HG03521 (cell line): ENCODE results near the gene RAB17.
"Not testable (repeated sequence)": the region's sequence is repeated elsewhere in the genome, so short reads cannot be mapped to it uniquely, and the experiment has no call there.

Source experiments
- ATAC-seq: cut with Tn5 transposase; IDR thresholded peaks from one replicate; pipeline ENCODE4 v1.9.1; 2021; ENCODE audit warnings: mild to moderate bottlenecking, moderate library complexity; ENCODE audit not compliant: unreplicated experiment

RAB17 gene

DNA sequence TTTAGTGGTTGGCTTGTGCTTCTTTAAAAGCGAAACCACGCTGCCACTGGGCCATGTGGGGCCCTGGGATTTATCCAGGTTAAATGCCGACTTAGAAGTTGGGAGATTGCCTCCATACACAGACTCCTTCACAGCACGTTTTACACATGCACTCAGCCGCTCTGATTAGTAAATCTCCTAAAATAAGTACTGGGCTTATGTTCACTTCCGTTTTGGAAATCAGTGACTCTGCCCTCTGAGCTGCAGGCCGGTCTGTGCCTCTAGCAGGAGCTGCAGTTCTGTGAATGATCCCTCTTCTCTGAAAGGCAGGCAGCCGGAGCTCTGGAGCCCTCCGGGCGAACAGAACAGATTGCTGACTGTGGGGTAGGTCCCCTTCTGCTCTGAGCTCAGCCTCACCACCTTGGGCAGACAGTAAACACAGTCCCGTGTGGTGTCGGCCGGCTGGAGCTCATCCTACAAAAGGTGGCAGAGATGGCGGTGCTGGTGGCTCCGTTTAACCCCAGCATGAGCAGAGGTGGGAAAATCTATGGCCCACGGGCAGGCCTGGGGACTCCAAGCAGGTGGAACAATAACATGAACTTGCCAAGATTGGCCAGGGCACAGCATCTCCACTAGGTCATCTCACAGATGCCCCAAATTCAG lies 9.8 kb upstream of the RAB17 start:
- no peak for ATAC-seq

DNA sequence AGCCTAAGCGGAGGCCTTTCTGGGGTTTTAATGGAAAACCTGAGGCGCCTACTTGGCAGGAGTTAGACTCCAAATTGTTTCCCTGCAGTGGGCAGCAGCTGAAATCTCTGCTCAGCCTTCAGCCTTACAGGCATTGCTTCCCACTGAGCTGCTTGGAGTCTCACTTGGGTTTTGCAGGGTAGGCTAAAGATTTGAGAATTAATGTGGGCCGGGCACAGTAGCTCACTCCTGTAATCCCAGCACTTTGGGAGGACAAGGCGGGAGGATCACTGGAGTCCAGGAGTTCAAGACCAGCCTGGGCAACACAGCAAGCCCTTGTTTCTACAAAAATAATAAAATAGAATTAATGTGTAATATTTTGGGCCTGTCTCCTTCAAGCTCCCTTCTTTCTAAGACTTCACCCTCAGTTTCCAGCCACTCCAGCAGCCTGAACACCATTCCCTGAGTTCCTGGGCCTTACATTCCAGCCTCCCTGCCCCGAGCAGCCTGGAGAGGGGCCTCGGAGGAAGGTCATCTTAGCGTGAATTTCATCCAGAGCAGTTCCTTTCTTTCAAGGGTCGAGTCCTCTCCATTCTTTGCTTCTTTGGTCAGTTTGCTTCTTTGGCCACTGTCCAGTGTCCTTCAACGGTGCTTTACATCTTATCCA lies 9.1 kb upstream of the RAB17 start:
- no peak for ATAC-seq

DNA sequence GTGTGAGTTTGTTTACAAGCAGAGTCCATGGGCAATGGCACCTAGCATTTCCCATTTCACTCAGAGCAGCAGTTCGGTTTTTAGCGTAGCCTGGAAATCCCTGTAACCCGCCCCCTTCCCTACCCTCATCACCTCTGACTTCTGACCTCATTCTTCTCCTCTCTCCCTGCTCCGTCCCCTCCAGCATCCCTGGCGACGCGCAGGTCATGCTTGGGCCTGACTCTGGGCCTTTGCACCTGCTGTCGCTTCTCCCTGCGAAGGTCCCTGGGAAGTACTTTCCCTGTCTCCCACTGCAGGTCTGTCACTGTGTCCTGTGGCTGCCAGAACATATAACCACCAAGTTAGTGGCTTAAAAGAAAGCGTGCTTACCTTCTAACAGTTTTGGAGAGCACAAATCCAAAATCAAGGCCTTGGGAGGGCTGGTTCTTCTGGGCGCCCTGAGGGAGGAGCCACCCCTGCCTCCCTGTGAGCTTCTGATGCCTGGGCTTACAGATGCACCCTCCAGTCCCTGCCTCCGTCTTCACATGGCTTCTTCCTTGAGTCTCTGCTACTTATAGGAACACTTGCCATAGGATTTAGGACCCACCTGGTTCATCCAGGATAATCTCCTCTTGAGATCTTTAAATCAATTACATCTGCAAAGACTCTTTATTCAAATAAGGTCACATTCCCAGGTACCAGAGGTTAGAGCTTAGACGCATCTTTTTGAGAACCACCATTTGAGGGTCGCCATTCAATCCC lies 8.1 kb upstream of the RAB17 start:
- ATAC-seq, result no peak

DNA sequence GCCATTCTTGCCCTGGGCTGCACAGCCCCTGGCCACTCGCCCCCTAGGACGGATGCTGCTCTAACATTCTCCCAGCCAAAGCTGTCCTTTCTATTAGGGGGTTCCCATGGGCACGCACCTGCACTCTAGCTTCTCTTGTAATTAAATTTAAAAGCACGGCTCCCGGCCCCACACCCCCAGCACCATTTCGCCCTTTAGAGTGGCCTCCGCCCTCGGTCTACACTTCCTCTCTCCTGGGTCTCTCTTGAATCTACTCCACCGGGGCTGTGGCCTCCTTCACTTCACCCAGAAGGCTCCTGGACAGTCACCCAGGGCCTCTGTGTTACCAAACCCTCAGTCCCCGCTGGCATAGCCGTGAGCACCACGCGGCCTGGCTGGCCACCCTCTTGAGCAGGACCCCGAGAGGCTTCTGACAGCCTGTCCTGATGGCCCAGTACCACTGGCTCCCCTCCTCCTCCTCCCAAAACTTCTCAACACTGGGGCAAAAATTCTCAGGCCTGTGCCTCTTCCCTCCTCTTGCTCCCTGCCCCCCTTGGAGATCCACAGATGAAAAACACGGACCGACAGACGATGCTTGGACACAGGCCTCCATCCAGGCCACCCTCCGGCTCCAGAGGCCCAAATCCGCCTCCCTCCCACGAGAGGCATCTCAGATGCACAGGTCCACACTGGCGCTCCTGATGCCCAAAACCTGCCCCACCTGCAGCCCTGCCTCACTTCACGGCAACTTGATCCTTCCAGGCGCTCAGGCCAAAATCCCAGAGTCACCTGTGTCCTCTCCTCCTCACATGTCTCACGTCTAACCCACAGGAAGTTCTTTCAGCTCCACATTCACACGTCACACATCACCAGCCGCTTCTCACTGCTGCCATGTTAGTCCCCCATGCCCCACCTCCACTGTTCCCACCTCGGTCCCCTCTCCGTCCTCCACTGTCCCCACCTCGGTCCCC lies 6.9 kb upstream of the RAB17 start:
- ATAC-seq, result no peak

DNA sequence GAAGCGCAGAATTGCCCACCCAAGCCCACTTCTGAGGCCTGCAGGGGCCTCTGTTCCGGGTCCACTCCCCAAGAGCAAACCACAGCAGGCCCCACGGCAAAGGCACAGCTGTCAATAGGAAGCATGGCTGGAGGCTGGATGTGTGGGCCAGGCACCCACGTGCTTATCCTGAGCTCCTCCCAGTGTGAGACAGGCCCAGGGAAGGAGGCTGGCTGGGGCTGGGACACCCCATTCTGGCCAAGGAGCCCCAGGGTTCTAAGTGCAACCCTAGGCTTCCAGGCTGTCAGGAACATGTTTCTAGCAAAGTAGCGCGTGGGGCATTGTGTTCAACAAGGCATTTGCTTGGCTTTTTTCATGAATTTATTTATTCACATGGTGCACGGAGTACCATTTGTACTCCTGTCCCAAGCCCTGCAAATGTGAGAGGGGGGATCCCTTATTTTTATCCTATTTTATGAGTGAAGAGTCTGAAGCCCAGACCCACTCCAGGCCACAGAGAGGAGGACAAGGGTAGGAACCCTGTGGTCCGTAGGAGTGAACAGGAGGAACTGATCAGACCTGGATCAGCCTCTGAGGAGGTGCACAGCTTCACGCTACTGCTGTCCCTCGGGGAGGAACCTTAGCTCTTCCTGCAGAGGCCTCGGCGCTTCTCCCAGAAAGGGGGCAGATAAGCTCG lies 6.1 kb upstream of the RAB17 start:
- no peak for ATAC-seq

DNA sequence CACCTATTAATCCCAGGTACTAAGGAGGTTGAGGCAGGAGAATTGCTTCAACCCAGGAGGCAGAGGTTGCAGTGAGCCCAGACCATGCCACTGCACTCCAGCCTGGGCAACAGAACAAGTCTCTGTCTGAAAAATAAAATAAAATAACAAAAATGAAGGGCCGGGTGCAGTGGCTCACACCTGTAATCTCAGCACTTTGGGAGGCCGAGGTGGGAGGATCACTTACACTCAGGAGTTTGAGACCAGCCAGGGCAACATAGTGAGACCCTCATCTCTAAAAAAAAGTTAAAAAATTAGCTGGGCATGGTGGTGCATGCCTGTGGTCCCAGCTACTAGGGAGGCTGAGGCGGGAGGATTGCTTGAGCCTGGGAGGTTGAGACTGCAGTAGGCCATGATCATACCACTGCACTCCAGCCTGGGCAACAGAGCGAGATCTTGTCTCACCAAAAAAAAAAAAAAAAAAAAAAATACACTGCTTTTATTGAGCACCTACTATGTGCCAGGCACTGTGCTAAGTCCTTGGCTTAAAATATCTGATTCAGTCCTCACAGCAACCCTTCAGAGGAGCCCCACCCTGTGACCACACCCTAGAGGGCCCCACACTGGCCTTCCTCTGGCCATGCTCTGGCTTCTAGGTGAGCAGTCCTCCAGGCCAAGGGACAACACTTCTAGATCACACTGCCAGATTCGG lies 5.4 kb upstream of the RAB17 start:
- not testable (repeated sequence) for ATAC-seq

DNA sequence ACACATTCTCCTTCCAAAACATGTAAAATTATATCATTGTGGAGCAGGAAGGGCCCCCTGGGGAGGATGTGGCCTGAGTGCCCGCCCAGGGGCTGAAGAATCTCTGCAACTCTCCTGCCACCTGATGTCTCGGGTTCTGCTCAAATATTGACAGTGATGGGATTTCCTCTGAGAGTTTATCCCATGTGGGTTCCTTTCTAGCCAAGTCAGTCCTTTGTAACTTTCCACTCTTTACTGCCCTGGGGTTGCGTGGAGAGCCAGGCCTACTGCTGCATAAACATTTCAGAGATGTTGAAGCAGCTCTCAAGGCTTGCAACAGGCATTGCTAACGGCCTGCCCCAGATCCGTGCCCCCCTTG lies 4.0 kb upstream of the RAB17 start:
- ATAC-seq, result no peak

DNA sequence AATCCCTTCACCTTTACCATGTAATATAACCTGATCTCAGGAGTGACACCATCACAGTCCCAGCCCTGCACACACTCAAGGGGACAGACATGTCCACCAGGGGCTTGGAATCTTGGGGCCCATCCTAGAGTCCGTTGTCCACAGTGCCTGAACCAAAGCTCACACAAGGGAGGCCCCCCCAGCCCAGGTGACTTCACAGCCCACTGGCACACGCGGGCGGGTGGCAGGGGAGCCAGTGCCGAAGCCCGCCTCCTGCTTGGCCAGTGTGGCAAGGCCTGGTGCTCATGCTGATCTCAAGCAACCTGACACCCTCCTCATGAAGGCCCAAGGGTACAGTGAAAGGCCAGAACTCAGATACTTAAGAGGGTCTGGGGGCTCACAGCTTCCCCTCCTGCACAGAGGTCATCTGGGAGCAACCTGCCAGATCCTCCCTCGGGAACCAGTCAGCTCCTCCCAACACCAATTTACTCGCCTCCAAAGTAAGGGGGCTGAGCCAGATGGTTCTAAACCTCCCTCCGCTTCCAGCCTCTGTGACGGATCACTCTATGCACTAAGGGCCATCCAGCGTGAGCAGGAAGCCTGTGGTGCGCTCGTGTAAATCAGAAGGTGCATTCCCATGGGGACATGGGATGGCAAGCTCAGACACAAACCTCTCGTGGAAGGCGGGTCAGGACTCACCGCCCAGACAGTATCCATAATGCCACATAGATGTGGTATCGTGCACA lies 3.2 kb upstream of the RAB17 start:
- ATAC-seq, result no peak

DNA sequence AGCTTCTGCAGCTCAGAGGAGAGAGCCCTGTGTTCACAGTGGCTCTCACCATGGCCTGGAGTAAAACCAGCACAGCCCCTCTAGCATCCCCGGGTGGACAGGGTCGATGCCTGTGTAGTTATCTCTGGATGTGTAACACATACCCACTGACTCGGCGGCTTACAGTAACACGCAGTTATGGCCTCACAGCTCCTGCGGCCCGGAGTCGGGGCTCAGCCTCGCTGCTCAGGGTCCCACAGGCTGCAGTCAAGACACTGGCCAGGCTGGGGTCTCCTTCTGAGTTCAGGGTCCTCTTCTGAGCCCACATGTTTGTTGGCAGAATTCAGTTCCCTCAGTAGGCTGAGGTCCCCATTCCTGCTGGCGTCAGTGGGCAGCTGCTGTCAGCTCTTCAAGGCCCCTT lies 2.5 kb upstream of the RAB17 start:
- ATAC-seq, result no peak

DNA sequence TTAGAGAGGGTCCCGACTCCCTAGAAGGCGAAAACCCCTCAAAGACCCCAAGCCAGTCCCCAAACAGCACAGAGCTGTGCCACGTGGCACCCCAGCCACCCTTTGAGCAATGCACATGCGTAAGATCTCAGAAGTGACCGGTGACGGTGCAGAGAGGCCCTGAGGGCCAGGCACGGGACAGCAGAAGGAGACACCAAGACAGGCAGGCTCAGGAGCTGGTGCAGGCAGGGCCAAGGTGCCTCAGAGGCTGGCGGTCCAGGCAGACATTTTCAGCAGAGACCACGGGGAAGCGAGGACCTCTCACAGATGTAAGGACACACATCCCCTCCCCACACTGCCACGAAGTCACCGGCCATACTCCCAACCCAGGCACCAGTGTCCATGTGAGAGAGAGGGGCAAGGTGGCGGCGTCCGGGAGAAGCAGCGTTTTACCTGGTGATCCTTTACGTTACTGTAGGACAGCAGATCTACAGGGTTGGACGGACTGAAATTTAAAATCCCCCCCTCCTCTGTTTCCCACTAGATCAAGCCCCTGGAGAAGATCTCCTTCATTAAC lies 2.0 kb upstream of the RAB17 start:
- no peak for ATAC-seq

DNA sequence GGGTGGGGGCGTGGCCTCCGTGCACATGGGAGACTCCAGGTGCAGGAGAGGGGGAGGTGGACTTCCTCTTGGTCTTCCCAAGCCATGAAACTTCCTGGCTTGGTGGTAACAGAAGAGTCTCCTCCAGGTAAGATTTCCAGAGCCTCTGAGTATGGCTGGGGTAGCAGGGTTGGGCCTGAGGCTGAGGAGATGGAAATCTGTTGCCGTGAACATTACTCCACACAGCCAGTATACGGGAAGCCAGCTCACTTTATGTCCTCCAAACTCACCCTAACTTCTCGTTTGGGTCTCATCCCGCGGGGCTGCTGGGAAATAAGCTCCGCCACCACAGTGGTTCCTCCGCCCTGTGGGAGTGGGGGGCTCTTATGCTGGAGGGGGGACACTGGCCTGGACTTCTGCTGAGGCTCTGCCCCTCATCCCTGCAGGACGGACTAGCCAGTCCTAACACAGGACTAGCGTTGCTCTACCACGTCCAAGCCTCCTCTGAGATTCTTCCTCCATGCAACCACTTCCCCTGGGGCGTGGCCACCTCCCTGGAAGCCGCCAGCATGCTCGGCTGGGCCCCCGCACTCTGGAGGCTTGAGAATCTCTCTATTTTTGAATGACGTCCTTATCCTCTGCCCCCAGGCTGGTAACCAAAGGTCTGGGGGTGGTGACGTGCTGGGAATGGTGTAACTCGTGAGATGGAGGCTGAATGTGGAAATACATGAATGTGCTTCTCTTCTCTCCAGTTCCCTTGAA lies 777 bp upstream of the RAB17 start:
- ATAC-seq, result no peak

DNA sequence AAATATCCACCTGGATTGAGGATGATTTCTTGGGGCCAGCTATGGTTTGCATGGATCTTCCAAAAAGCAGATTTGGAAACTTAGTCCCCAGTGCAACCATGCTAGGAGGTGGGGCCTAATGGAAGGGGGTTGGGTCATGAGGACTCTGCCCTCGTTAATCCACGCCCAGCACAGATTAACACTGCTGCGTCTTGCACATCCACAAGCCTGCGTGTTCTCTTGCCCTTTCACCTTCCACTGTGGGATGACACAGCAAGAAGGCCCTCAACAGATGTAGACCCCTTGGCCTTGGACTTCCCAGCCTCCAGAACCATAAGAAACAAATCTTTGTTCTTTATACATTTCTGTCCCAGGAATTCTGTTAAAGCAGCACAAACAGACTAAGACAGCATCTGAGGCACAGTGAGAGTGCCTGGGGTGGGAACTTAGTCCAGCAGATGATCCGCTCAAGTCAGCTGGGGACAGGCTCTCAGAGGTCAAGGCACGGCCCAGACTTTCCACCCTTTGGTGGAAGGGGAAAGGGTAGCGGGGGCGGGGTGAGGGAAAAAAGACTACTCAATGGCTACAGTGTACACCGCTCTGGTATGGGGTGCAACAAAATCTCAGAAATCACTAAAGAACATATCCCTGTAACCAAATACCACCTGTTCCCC lies 2.4 kb downstream of the RAB17 start:
- ATAC-seq, result no peak

DNA sequence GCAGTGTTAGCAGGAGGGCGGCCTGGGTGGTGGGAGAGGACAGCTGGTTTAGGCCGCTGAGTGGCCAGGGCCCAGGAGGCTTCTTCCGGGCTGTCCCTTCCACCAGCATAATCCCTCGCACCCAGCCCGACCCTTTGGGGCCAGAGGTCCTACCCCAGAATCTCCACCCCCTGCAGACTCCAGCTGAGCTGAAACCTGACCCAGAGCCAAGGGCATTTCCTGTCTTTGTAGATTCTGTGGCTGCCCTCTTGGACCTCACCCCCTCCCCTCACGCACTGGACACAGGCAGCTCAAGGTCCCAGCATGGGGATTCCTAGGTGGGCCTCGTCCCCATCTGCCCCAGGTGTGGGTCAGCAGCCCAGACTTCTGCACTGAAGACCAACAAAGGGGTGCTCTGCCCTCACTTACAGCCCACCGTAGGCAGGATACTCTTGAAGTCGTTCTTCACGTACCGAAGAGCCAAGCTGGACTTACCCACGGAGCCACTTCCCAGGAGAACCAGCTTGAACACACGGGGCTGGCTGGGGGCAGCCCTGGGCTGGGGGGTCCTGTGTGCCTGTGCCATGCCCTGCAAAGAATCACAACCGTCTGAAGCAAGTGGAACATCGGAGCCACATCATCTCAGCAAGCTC lies 4.8 kb downstream of the RAB17 start:
- ATAC-seq, result no peak

DNA sequence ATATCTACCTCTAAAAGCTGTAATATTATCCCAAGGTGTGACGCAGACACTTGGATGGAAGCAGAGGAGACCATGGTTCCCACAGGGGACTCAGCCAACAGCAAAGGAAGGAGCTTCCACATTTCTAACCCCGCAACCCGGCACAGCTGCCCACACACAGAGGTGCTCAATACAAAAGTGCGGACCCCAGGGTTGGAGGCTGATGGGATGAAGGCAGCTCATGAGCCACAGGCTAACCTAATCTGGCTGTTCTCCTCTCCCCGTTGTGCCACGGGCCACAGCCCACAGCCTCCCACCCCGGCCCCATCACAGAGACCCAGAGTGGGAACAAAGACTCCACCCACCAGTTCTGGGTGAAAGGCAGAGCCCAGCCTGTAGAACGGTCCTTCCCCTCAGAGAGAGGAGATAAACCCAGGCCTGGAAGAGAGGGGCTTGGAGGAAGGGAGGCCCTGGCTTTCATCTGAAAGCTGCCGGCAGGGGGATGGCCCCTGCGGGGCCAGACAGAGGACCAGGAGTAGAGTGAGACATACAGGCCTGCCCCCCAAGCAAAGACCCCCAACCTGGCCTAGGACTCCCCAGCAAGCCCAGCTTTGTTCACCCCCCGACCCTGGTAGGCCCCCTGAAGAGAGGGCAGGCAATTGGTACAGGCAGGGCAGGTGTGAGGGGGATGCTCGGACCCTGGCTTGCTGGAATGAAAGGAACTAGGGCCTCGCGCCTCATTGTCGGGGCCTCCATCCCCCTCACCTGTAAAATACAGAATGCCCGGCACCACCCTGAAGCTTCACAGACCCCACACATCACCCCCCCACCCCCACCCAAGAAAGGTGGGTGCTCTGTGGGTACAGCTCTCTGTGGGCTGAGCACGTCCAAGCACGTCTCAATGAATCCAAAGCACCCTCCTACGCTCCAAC lies 6.9 kb downstream of the RAB17 start:
- no peak for ATAC-seq

DNA sequence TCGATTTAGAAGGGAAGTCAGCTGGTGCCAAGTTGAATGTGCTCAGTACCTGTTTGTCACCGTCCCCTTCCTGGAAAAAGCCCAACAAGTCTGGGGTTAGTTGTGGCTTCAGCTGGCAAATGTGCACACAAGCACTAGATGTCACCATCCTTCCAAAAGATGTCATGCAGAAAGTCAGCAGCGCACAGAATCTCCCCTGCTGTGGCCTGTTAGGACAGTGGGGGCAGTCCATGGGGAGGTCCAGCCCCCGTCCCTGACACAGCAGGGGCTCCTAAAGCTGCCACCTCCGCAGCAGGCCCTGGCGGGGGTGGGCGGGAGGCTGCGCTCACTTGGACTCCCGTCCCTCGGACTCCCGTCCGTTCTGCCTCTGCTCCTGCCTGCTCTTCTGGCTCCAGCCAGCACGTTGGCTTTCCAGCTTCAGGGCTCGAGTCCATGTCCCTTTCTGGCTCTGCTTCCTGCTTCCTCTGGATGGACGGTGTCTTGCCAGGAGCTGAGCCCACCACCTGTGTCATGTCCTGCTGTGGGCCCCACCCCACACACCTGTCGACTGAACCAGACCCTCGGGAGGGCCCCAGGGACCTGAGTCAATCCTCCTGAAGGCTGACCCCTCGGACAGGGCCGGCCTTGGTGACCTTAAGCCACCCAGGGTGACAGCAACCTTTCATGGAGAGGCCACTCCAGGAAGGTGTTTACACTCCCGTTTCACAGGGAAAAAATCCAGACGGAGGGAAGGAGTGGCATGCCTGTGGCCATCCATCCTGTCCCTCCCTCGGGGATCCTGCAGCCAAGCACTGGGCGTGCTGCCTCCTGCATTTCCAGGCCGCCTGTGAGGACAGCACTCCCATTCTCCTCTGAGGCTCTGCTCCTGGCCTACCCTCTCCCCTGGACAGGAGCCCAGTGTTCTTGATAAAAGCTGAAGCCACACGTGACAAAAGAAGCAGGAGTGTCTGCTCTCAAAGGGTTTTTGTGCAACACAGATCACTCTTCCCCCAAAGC lies 8.5 kb downstream of the RAB17 start:
- no peak for ATAC-seq
